Skeletal muscle tissue (tissue), 4 donors: ENCODE measurements around the gene FITM1. TPM values are rescaled to one million over a fixed set of nuclear protein-coding genes. Genes with fewer than 3 reads are reported as not detected.

Experiments
- H3K27ac ChIP-seq: one replicate; pipeline ENCODE4 v1.7.0; 2013; ENCODE audit warnings: mild to moderate bottlenecking, low read depth, low read length, inconsistent platforms
- H3K27me3 ChIP-seq, 3 donors: one replicate each; pipeline ENCODE4 v1.7.0; 2013; ENCODE audit warnings: low read length in 3 of 3; ENCODE audit not compliant: control insufficient read depth in 3 of 3, insufficient read depth in 3 of 3
- H3K36me3 ChIP-seq, 3 donors: one replicate each; pipeline ENCODE4 v1.7.0; 2013; ENCODE audit warnings: low read length in 3 of 3; ENCODE audit not compliant: control insufficient read depth in 3 of 3, insufficient read depth in 3 of 3
- H3K4me1 ChIP-seq, 3 donors: one replicate each; pipeline ENCODE4 v1.7.0; 2013; ENCODE audit warnings: low read length in 3 of 3, mild to moderate bottlenecking in 3 of 3; ENCODE audit not compliant: control insufficient read depth in 3 of 3, insufficient read depth in 3 of 3
- H3K4me3 ChIP-seq, 3 donors: one replicate each; pipeline ENCODE4 v1.7.0; 2013; ENCODE audit warnings: low read length in 3 of 3
- H3K9ac ChIP-seq, 3 donors: one replicate each; pipeline ENCODE4 v1.7.0; 2013; ENCODE audit warnings: low read length in 3 of 3, mild to moderate bottlenecking in 3 of 3, moderate library complexity in 2 of 3, low read depth in 1 of 3
- H3K9me3 ChIP-seq, 3 donors: one replicate each; pipeline ENCODE4 v1.7.0; 2013; ENCODE audit warnings: low read length in 3 of 3; ENCODE audit not compliant: control insufficient read depth in 3 of 3
- total RNA-seq: library from RNA; depleted of rRNA; stranded (reverse); fragments of >200 nt; gene quantifications from one replicate; pipeline ENCODE4 v1.2.3, GENCODE V29; 2014
- donor health status: Osteomylitis.

FITM1 gene
- total RNA-seq, 1 donor from 2014 or later, result 172 TPM

DNA sequence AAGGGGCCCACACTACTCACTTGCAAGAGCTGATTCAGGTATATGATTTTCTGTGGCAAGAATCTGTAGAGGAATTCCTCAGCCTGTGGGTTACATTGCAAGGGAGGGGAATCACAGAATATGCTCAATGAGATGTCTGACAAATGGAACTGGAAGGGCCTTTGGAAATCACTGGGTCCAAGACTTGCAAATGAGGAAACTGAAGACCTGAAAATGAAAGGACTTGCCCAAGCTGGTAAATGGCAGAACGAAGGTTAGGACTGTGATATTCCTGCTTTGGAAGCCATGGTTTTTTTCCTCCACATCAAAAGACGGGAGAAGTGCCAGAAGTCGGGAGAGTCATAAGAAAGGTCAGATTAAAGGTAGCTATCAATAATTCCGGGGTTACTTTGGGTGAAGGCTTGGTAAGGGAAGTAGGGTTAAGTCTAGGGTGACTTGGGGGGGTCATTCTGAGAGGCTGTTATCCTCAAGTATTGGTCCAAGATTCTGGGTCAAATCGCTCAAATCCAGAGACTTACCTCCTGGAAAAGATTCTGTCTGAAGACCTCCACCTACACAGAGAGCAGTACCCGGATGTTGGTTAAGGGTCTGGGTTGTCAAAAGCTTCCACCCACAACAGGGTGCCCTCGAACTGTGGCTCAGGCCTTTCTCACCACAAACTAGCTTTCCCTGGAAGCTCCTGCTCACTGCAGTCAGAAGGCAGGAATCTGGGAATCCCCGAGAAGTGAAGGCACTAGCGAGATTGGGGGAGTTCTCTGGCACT is 15.4 kb downstream of the FITM1 start:
- peaks cover 20 to 35% (median 24%) of the 10 kb centered on the region in 3 donors for H3K36me3 ChIP-seq
- H3K4me3 ChIP-seq, result peak overlapping the region; percentile 85 to 97 (median 94)
- no peaks in the 10 kb centered on the region for H3K27me3 ChIP-seq
- peak overlapping the region; percentile 90 for H3K27ac ChIP-seq
- H3K9me3 ChIP-seq, result no peaks in the 10 kb centered on the region
- H3K4me1 ChIP-seq, result peaks cover 34 to 61% (median 36%) of the 10 kb centered on the region in 3 donors
- peak overlapping the region; percentile 81 to 96 (median 91) for H3K9ac ChIP-seq

DNA sequence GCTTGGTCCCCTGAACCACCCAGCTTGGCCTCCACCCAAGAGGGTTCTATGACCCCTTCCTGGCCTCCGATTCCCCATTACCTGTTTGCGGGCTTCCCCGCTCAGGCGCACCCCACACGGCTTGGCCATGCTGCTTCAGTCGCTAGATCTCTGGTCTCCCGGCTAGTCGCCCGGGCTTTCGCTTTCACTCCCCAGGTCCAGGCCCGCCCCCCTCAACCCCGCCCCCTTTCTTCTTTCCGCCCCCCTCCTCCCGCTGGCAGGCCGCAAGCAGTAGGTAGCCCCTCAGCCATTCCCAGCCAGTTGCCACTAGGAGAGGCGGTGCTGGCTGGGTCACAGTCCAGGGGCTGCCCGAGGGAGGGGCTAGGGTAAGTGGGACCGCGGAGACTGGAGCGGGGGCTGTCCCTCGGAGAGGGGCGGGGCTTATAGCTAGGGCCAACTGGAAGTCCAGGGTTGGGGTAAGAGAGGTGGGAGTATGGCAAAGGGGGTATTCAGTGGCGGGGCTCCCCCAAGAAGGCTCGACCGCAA is 16.1 kb downstream of the FITM1 start, which contains the start of gene PSME2:
PSME2 (minus strand) TSS at position 158 of the 525 bp plus-strand sequence; CDS start at position 129, 29 bp downstream.
- Histone ChIP-seq H3K27ac (peak within 1 kb of the TSS; percentile 90), H3K27me3 (no peaks in the 10 kb centered on the region), H3K4me1 (peaks cover 34 to 57% (median 36%) of the 10 kb centered on the region in 3 donors), H3K36me3 (peaks cover 27 to 41% (median 30%) of the 10 kb centered on the region in 3 donors), H3K9me3 (no peaks in the 10 kb centered on the region), H3K4me3 (peak within 1 kb of the TSS; percentile 90 to 97 (median 94)), H3K9ac (peak within 1 kb of the TSS; percentile 90 to 96 (median 91))

DNA sequence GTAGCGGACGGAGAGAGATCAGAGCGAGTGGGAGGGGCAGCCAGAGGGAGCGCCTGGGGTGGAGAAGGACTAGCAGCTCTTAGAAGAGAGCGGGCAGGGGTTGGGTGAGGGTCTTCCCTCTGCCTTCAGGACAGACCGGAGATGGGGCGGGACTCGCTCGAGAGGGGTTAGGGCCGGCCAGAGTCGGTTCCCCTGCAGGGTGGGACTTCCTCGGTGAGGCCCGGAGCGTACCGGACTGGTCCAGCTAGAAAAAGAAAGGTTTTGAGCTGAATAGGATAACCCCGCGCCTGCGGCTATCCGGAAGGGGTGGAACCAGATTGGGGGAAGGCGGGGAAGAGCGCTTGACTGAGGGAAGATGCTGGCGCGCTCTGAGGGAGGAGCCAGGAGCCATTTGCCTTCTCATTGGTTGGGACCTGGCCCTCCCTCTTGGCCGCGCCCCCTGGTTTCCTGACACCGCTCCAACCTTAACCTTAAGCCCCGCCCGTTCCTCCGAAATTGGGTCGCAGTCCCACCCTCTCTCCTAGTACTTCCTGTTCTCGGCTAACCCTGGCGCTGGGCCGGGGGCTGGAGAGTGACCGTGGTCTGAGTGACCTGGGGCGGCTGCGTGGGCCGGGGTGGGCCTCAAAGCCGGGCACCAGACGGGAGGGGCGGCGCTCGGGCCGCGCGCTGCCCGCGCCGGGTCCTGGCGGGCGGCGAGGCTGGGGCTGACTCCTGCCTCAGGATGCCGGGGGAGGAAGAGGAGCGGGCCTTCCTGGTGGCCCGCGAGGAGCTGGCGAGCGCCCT is 16.7 kb downstream of the FITM1 start, which contains the start of gene RNF31:
RNF31 (plus strand) TSS at position 521 of the 783 bp plus-strand sequence; CDS start at position 722, 201 bp downstream.
- Histone ChIP-seq H3K36me3 (peaks cover 33 to 48% (median 36%) of the 10 kb centered on the region in 3 donors), H3K4me3 (peak within 1 kb of the TSS; percentile 90 to 97 (median 94)), H3K27me3 (no peaks in the 10 kb centered on the region), H3K9me3 (no peaks in the 10 kb centered on the region), H3K27ac (peak within 1 kb of the TSS; percentile 90), H3K9ac (peak within 1 kb of the TSS; percentile 90 to 96 (median 91)), H3K4me1 (peaks cover 31 to 52% (median 31%) of the 10 kb centered on the region in 3 donors)

- Histone ChIP-seq H3K36me3 (peaks cover 37 to 52% (median 39%) of the 10 kb centered on the region in 3 donors), H3K4me1 (peaks cover 30 to 50% (median 31%) of the 10 kb centered on the region in 3 donors), H3K27ac (peak overlapping the region; percentile 80), H3K9me3 (no peaks in the 10 kb centered on the region), H3K4me3 (peak overlapping the region; percentile 90 to 97 (median 94)), H3K27me3 (no peaks in the 10 kb centered on the region), H3K9ac (peak overlapping the region; percentile 90 to 96 (median 91))
Measured at GRCh38 chr14:24147761-24148428, 17.4 kb downstream of the FITM1 start.

GRCh38 chr14:24149302-24149969 is 19.0 kb downstream of the FITM1 start:
- Histone ChIP-seq H3K36me3 (peaks cover 33 to 51% (median 35%) of the 10 kb centered on the region in 3 donors), H3K9me3 (no peaks in the 10 kb centered on the region), H3K4me1 (peaks cover 25 to 38% (median 30%) of the 10 kb centered on the region in 3 donors), H3K4me3 (no peak overlapping the region), H3K27ac (no peak overlapping the region), H3K9ac (no peak overlapping the region), H3K27me3 (no peaks in the 10 kb centered on the region)

DNA sequence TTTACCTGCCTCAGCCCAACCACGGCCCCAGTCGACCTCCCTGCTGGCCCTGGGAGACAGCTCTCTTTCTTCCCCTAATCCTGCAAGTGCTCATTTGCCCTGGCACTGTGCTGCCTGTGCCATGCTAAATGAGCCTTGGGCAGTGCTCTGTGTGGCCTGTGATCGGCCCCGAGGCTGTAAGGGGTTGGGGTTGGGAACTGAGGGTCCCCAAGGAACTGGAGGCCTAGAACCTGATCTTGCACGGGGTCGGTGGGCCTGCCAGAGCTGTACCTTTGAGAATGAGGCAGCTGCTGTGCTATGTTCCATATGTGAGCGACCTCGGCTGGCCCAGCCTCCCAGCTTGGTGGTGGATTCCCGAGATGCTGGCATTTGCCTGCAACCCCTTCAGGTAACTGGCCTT is 19.6 kb downstream of the FITM1 start:
- Histone ChIP-seq H3K4me3 (no peak overlapping the region), H3K27me3 (no peaks in the 10 kb centered on the region), H3K36me3 (peaks cover 38 to 53% (median 39%) of the 10 kb centered on the region in 3 donors), H3K9ac (peak overlapping the region in 1 of 3 donors; percentile 8), H3K4me1 (peaks cover 24 to 35% (median 30%) of the 10 kb centered on the region in 3 donors), H3K27ac (no peak overlapping the region), H3K9me3 (no peaks in the 10 kb centered on the region)

- Histone ChIP-seq H3K27ac (no peak overlapping the region), H3K4me1 (peaks cover 19 to 33% (median 25%) of the 10 kb centered on the region in 3 donors), H3K4me3 (no peak overlapping the region), H3K27me3 (no peaks in the 10 kb centered on the region), H3K9me3 (no peaks in the 10 kb centered on the region), H3K36me3 (peaks cover 41 to 58% (median 44%) of the 10 kb centered on the region in 3 donors), H3K9ac (no peak overlapping the region)
Measured at GRCh38 chr14:24150567-24150966, 20.1 kb downstream of the FITM1 start.

DNA sequence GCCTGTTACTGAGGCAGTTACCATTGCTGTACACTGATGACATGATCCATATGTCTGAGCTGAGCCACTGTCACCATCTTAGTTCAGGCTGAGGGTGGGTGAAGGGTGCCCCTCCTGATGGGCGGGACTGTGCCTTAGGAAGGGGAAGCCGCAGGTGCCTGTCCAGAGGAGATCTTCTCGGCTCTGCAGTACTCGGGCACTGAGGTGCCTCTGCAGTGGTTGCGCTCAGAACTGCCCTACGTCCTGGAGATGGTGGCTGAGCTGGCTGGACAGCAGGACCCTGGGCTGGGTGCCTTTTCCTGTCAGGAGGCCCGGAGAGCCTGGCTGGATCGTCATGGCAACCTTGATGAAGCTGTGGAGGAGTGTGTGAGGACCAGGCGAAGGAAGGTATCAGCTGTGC is 20.5 kb downstream of the FITM1 start:
- H3K27ac ChIP-seq, result no peak overlapping the region
- H3K4me1 ChIP-seq, result peaks cover 15 to 28% (median 21%) of the 10 kb centered on the region in 3 donors
- H3K36me3 ChIP-seq, result peaks cover 44 to 62% (median 48%) of the 10 kb centered on the region in 3 donors
- peak overlapping the region in 1 of 3 donors; percentile 43 for H3K9ac ChIP-seq
- H3K9me3 ChIP-seq, result no peaks in the 10 kb centered on the region
- H3K27me3 ChIP-seq, result no peaks in the 10 kb centered on the region
- H3K4me3 ChIP-seq, result no peak overlapping the region
